SK-N-SH treated with all-trans-retinoic acid at 6 μM for 48 hours (cell line): ENCODE data around the gene DOCK11.

Source experiments
- ATAC-seq: fragments of 200-7000 bp; cut with Tn5 transposase; 3 replicates; pipeline ENCODE4 v1.9.1; 2020; ENCODE audit warnings: mild to moderate bottlenecking, moderate library complexity
- ARNTL ChIP-seq: fragments of 450-650 bp; formaldehyde crosslinking; IDR thresholded peaks from 2 replicates; pipeline ENCODE4 v1.5.0; 2020; ENCODE audit warnings: low read depth, mild to moderate bottlenecking, moderate library complexity, borderline replicate concordance
- BACH2 ChIP-seq: fragments of 250-450 bp; sonication (Bioruptor Pico); IDR thresholded peaks from 2 replicates; pipeline ENCODE4 v1.9.0; 2021; ENCODE audit warnings: mild to moderate bottlenecking, borderline replicate concordance
- CREB5 ChIP-seq: fragments of 250-450 bp; sonication (Bioruptor Pico); IDR thresholded peaks from 2 replicates; pipeline ENCODE4 v1.5.1; 2020; ENCODE audit warnings: low read depth, mild to moderate bottlenecking, moderate library complexity
- CSDC2 ChIP-seq: fragments of 250-450 bp; sonication (Bioruptor Pico); IDR thresholded peaks from 2 replicates; pipeline ENCODE4 v1.5.0; 2020; ENCODE audit warnings: mild to moderate bottlenecking, moderate library complexity
- ESRRG ChIP-seq: fragments of 250-450 bp; sonication (Bioruptor Pico); IDR thresholded peaks from 2 replicates; pipeline ENCODE4 v1.6.1; 2021; ENCODE audit warnings: mild to moderate bottlenecking
- GLIS3 ChIP-seq: fragments of 250-450 bp; sonication (Bioruptor Pico); IDR thresholded peaks from 2 replicates; pipeline ENCODE4 v1.5.0; 2020; ENCODE audit warnings: mild to moderate bottlenecking, moderate library complexity
- ISL1 ChIP-seq: fragments of 250-450 bp; sonication (Bioruptor Pico); IDR thresholded peaks from 2 replicates; pipeline ENCODE4 v2.1.2; 2022; ENCODE audit warnings: mild to moderate bottlenecking, moderate library complexity
- OSR1 ChIP-seq: fragments of 250-450 bp; sonication (Bioruptor Pico); IDR thresholded peaks from 2 replicates; pipeline ENCODE4 v1.8.0; 2022; ENCODE audit warnings: moderate library complexity, mild to moderate bottlenecking, inconsistent platforms
- PATZ1 ChIP-seq: fragments of 250-450 bp; sonication (Bioruptor Pico); IDR thresholded peaks from 2 replicates; pipeline ENCODE4 v1.8.0; 2020; ENCODE audit warnings: mild to moderate bottlenecking, moderate library complexity, borderline replicate concordance
- PPARA ChIP-seq: fragments of 250-450 bp; sonication (Bioruptor Pico); IDR thresholded peaks from 2 replicates; pipeline ENCODE4 v1.5.0; 2020; ENCODE audit warnings: mild to moderate bottlenecking, borderline replicate concordance
- SNAI2 ChIP-seq: fragments of 250-450 bp; sonication (Bioruptor Pico); IDR thresholded peaks from 2 replicates; pipeline ENCODE4 v1.5.0; 2020; ENCODE audit warnings: mild to moderate bottlenecking, moderate library complexity
- TCF4 ChIP-seq: fragments of 250-450 bp; sonication (Bioruptor Pico); IDR thresholded peaks from 2 replicates; pipeline ENCODE4 v1.8.0; 2021; ENCODE audit warnings: mild to moderate bottlenecking, moderate library complexity, borderline replicate concordance
- TOX ChIP-seq: fragments of 250-450 bp; sonication (Bioruptor Pico); IDR thresholded peaks from 2 replicates; pipeline ENCODE4 v1.8.0; 2021; ENCODE audit warnings: mild to moderate bottlenecking, moderate library complexity, borderline replicate concordance
- ZC3H10 ChIP-seq: fragments of 250-450 bp; sonication (Bioruptor Pico); IDR thresholded peaks from 2 replicates; pipeline ENCODE4 v1.5.1; 2021; ENCODE audit warnings: mild to moderate bottlenecking, moderate library complexity
- ZFP3 ChIP-seq: fragments of 250-450 bp; sonication (Bioruptor Pico); IDR thresholded peaks from 2 replicates; pipeline ENCODE4 v1.5.0; 2020; ENCODE audit warnings: mild to moderate bottlenecking, moderate library complexity
- ZNF565 ChIP-seq: fragments of 450-650 bp; formaldehyde crosslinking; conservative IDR thresholded peaks from 2 replicates; pipeline ENCODE4 v1.5.0; 2020; ENCODE audit warnings: low read depth, mild to moderate bottlenecking, moderate library complexity
- ZNF70 ChIP-seq: fragments of 450-650 bp; formaldehyde crosslinking; IDR thresholded peaks from 2 replicates; pipeline ENCODE4 v1.5.0; 2020; ENCODE audit warnings: mild to moderate bottlenecking, moderate library complexity
- ZNF8 ChIP-seq: fragments of 450-650 bp; formaldehyde crosslinking; IDR thresholded peaks from 2 replicates; pipeline ENCODE4 v1.5.0; 2020; ENCODE audit warnings: mild to moderate bottlenecking, moderate library complexity
- TF ChIP-seq, protein P1 (sequence below): fragments of 250-450 bp; sonication (Bioruptor Pico); IDR thresholded peaks from 2 replicates; pipeline ENCODE4 v1.8.0; 2021; ENCODE audit warnings: low read depth, mild to moderate bottlenecking, moderate library complexity, borderline replicate concordance
- TF ChIP-seq, protein P2 (sequence below): fragments of 250-450 bp; sonication (Bioruptor Pico); IDR thresholded peaks from 2 replicates; pipeline ENCODE4 v1.5.0; 2020; ENCODE audit warnings: mild to moderate bottlenecking, moderate library complexity
- TF ChIP-seq, protein P3 (sequence below): fragments of 250-450 bp; sonication (Bioruptor Pico); IDR thresholded peaks from 2 replicates; pipeline ENCODE4 v1.5.1; 2021; ENCODE audit warnings: mild to moderate bottlenecking, moderate library complexity

Gene DOCK11

GRCh38 chrX:118564498-118564897 is 68.9 kb downstream of the DOCK11 start:
- TF ChIP-seq CSDC2 (CRISPR knock-in tag) (no peak), PATZ1 (CRISPR knock-in tag) (no peak), ARNTL (CRISPR knock-in tag) (no peak), TCF4 (CRISPR knock-in tag) (no peak), TOX (CRISPR knock-in tag) (no peak), ZNF8 (CRISPR knock-in tag) (no peak), OSR1 (CRISPR knock-in tag) (no peak), PPARA (no peak), ZFP3 (no peak), CREB5 (CRISPR knock-in tag) (no peak)
- TF ChIP-seq, protein P1, sequence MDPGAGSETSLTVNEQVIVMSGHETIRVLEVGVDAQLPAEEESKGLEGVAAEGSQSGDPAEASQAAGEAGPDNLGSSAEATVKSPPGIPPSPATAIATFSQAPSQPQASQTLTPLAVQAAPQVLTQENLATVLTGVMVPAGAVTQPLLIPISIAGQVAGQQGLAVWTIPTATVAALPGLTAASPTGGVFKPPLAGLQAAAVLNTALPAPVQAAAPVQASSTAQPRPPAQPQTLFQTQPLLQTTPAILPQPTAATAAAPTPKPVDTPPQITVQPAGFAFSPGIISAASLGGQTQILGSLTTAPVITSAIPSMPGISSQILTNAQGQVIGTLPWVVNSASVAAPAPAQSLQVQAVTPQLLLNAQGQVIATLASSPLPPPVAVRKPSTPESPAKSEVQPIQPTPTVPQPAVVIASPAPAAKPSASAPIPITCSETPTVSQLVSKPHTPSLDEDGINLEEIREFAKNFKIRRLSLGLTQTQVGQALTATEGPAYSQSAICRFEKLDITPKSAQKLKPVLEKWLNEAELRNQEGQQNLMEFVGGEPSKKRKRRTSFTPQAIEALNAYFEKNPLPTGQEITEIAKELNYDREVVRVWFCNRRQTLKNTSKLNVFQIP (CRISPR knock-in tag), result no peak
- no peak for ATAC-seq

DNA sequence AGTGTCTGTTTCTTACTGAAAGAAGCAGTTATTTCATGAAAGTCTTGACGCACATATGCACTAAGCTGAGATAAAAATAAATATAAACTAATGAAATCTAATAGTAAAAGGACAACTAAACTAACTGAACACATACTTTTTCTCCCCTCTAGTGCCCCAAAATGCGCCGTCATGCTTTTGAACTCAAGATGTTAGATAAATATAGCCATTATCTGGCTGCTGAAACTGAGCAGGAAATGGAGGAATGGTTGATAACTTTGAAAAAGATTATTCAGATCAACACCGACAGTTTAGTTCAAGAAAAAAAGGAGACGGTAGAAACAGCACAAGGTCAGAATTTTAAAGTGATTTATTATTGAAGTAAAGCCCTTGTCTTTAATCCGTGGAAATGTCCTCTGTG is 70.2 kb downstream of the DOCK11 start:
- TF ChIP-seq, protein P2, sequence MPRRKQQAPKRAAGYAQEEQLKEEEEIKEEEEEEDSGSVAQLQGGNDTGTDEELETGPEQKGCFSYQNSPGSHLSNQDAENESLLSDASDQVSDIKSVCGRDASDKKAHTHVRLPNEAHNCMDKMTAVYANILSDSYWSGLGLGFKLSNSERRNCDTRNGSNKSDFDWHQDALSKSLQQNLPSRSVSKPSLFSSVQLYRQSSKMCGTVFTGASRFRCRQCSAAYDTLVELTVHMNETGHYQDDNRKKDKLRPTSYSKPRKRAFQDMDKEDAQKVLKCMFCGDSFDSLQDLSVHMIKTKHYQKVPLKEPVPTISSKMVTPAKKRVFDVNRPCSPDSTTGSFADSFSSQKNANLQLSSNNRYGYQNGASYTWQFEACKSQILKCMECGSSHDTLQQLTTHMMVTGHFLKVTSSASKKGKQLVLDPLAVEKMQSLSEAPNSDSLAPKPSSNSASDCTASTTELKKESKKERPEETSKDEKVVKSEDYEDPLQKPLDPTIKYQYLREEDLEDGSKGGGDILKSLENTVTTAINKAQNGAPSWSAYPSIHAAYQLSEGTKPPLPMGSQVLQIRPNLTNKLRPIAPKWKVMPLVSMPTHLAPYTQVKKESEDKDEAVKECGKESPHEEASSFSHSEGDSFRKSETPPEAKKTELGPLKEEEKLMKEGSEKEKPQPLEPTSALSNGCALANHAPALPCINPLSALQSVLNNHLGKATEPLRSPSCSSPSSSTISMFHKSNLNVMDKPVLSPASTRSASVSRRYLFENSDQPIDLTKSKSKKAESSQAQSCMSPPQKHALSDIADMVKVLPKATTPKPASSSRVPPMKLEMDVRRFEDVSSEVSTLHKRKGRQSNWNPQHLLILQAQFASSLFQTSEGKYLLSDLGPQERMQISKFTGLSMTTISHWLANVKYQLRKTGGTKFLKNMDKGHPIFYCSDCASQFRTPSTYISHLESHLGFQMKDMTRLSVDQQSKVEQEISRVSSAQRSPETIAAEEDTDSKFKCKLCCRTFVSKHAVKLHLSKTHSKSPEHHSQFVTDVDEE (CRISPR knock-in tag), result no peak
- TF ChIP-seq ZNF70 (CRISPR knock-in tag) (no peak), ZNF8 (CRISPR knock-in tag) (no peak), CREB5 (CRISPR knock-in tag) (no peak), ZFP3 (no peak), OSR1 (CRISPR knock-in tag) (no peak), ZC3H10 (no peak), BACH2 (no peak), ZNF565 (no peak), CSDC2 (CRISPR knock-in tag) (no peak), SNAI2 (CRISPR knock-in tag) (no peak), ARNTL (CRISPR knock-in tag) (no peak), TOX (CRISPR knock-in tag) (no peak)
- TF ChIP-seq, protein P1 (CRISPR knock-in tag), result no peak
- peak; percentile 41; the same call in 2 of the 3 replicates for ATAC-seq

GRCh38 chrX:118566359-118566758 is 70.7 kb downstream of the DOCK11 start:
- ATAC-seq, result peak; percentile 81
- TF ChIP-seq, protein P3, sequence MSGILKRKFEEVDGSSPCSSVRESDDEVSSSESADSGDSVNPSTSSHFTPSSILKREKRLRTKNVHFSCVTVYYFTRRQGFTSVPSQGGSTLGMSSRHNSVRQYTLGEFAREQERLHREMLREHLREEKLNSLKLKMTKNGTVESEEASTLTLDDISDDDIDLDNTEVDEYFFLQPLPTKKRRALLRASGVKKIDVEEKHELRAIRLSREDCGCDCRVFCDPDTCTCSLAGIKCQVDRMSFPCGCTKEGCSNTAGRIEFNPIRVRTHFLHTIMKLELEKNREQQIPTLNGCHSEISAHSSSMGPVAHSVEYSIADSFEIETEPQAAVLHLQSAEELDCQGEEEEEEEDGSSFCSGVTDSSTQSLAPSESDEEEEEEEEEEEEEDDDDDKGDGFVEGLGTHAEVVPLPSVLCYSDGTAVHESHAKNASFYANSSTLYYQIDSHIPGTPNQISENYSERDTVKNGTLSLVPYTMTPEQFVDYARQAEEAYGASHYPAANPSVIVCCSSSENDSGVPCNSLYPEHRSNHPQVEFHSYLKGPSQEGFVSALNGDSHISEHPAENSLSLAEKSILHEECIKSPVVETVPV (CRISPR knock-in tag), result no peak
- TF ChIP-seq ESRRG (CRISPR knock-in tag) (no peak), ZNF70 (CRISPR knock-in tag) (no peak), ZC3H10 (no peak), PPARA (no peak), CSDC2 (CRISPR knock-in tag) (no peak), TCF4 (CRISPR knock-in tag) (peak; percentile 54), ARNTL (CRISPR knock-in tag) (no peak), GLIS3 (no peak), ZFP3 (no peak), ISL1 (CRISPR knock-in tag) (peak; percentile 94), ZNF8 (CRISPR knock-in tag) (no peak)
- TF ChIP-seq, protein P1 (CRISPR knock-in tag), result no peak
